Measurements from ENCODE around the gene NHLH1. TPM values are rescaled to one million over a fixed set of nuclear protein-coding genes. Genes with fewer than 3 reads are reported as not detected.

The NHLH1 gene
- total and polyA plus RNA-seq, 2 of the 13 experiments (the other 11 are each of a cell fraction or from before 2014, with no cell fraction given) = 0.11 to 0.57 TPM

DNA sequence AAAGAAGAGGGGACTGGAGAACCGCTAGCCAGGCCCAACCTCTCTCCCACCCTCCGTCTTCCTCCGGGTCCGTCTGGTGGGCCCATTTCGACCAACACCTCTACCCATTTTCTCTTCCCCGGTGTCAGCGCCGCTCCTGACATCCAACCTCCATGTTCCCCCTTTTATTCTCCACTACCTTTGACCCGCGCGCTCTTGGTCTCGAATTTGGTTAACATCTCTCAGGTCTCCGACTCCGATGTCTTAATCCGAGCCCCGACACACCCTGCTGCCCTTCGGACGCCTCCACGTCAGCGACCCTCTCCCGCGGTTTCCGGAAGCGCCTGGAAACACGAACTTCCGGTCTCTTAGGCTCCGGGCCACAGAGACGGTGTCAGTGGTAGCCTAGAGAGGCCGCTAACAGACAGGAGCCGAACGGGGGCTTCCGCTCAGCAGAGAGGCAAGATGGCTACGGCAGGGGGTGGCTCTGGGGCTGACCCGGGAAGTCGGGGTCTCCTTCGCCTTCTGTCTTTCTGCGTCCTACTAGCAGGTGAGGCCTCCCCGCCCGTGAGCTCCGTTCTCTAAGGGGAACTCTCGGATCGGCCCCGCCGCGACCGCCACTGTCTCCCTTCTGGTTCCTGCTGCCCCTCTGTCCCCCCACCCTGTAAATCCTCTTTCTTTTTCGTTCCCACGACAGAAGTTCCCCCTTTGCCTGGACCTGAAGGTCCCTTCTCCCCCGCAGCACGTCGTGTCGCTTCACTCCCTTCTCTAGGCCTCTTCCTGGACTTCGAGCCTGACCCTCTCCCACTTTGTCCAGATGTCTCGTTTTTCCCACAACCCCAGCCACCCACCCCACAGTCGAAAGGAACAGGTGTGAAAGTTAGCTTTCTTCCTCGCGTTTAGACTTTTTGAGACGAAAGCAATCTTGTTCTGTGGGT, 23.7 kb upstream of the NHLH1 start, which contains the start of the genes COPA and NCSTN (continued):
- TF ChIP-seq, protein P1, sequence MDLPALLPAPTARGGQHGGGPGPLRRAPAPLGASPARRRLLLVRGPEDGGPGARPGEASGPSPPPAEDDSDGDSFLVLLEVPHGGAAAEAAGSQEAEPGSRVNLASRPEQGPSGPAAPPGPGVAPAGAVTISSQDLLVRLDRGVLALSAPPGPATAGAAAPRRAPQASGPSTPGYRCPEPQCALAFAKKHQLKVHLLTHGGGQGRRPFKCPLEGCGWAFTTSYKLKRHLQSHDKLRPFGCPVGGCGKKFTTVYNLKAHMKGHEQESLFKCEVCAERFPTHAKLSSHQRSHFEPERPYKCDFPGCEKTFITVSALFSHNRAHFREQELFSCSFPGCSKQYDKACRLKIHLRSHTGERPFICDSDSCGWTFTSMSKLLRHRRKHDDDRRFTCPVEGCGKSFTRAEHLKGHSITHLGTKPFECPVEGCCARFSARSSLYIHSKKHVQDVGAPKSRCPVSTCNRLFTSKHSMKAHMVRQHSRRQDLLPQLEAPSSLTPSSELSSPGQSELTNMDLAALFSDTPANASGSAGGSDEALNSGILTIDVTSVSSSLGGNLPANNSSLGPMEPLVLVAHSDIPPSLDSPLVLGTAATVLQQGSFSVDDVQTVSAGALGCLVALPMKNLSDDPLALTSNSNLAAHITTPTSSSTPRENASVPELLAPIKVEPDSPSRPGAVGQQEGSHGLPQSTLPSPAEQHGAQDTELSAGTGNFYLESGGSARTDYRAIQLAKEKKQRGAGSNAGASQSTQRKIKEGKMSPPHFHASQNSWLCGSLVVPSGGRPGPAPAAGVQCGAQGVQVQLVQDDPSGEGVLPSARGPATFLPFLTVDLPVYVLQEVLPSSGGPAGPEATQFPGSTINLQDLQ (CRISPR knock-in tag; IDR thresholded peaks at IDR 0.05) = no peak
- TF ChIP-seq ZBTB43 (CRISPR knock-in tag; conservative IDR thresholded peaks at IDR 0.05) (0 out of 2 replicates have a peak, but pooled peaks have one; percentile 30), ZNF547 (CRISPR knock-in tag; IDR thresholded peaks at IDR 0.05) (peak; percentile 89), ZFY (CRISPR knock-in tag; IDR thresholded peaks at IDR 0.05) (peak; percentile 92), ZNF317 (CRISPR knock-in tag; IDR thresholded peaks at IDR 0.05) (0 out of 2 replicates have a peak, but pooled peaks have one; percentile 63), SETDB1 (CRISPR knock-in tag; IDR thresholded peaks at IDR 0.05; ENCODE audit: borderline replicate concordance) (no peak), JUNB (CRISPR knock-in tag; IDR thresholded peaks at IDR 0.05; ENCODE audit: borderline replicate concordance) (peak; percentile 40; the same call in 1 of the 2 replicates), RERE (CRISPR knock-in tag; IDR thresholded peaks at IDR 0.05; ENCODE audit: low read depth) (no peak), ZNF782 (CRISPR knock-in tag; IDR thresholded peaks at IDR 0.05; ENCODE audit: borderline replicate concordance) (peak; percentile 30; the same call in 1 of the 2 replicates)
- TF ChIP-seq, protein P2, sequence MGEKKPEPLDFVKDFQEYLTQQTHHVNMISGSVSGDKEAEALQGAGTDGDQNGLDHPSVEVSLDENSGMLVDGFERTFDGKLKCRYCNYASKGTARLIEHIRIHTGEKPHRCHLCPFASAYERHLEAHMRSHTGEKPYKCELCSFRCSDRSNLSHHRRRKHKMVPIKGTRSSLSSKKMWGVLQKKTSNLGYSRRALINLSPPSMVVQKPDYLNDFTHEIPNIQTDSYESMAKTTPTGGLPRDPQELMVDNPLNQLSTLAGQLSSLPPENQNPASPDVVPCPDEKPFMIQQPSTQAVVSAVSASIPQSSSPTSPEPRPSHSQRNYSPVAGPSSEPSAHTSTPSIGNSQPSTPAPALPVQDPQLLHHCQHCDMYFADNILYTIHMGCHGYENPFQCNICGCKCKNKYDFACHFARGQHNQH (CRISPR knock-in tag; IDR thresholded peaks at IDR 0.05) = peak; percentile 76; the same call in 1 of the 2 replicates
- TF ChIP-seq, protein P3, sequence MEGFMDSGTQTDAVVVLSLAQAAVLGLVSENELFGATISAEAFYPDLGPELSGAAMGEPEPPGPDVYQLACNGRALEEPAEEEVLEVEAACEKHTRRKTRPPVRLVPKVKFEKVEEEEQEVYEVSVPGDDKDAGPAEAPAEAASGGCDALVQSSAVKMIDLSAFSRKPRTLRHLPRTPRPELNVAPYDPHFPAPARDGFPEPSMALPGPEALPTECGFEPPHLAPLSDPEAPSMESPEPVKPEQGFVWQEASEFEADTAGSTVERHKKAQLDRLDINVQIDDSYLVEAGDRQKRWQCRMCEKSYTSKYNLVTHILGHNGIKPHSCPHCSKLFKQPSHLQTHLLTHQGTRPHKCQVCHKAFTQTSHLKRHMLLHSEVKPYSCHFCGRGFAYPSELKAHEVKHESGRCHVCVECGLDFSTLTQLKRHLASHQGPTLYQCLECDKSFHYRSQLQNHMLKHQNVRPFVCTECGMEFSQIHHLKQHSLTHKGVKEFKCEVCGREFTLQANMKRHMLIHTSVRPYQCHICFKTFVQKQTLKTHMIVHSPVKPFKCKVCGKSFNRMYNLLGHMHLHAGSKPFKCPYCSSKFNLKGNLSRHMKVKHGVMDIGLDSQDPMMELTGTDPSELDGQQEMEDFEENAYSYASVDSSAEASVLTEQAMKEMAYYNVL (CRISPR knock-in tag; IDR thresholded peaks at IDR 0.05; ENCODE audit: borderline replicate concordance) = peak; percentile 58; the same call in 1 of the 2 replicates
